Stimulated activated CD4-positive, alpha-beta T cell treated with anti-CD3 and anti-CD28 coated beads, Interleukin-1b, Interleukin-23, amount 100 ng/mL, for 48 hours (primary cell): Measurements from ENCODE around the gene ARHGEF33.

Source experiments
- DNase-seq: peaks from one replicate; pipeline ENCODE4 v3.0.0-alpha.2; 2020

The ARHGEF33 gene

GRCh38 chr2:39023649-39024048, 134.0 kb downstream of the ARHGEF33 start:
- no peak for DNase-seq

DNA sequence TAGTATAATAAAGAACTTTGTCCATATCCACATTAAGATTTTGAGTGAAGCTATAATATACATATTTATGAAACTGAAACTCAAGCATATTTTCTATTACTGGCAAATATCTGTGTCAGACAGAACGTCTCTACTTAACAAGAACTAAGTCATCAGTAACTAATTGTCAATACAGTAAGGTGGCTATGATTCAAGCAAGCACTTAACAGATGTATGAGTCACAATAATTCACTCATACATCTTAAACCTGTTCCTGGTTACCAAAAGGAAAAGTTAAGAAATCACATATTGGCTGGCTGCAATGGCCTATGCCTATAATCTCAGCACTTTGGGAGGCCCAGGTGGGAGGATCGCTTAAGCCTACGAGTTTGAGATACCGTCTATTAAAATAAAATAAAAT, 135.2 kb downstream of the ARHGEF33 start:
- no peak for DNase-seq
